Subcutaneous abdominal adipose tissue (tissue), 5 donors: ENCODE data around the gene TFEB.
A peak's percentile ranks its signal among the peaks of the same experiment; 100 is the strongest.

Source experiments
- H3K27ac ChIP-seq: one replicate; pipeline ENCODE4 v1.7.0; 2013; ENCODE audit warnings: low read depth, mild to moderate bottlenecking, inconsistent platforms, low read length, moderate library complexity
- H3K27me3 ChIP-seq, 5 donors: one replicate each; pipeline ENCODE4 v1.7.0; 2013; ENCODE audit warnings: low read length in 5 of 5, inconsistent platforms in 1 of 5; ENCODE audit not compliant: control insufficient read depth in 5 of 5, insufficient read depth in 4 of 5
- H3K36me3 ChIP-seq, 5 donors: one replicate each; pipeline ENCODE4 v1.7.0; 2013; ENCODE audit warnings: low read length in 5 of 5; ENCODE audit not compliant: control insufficient read depth in 5 of 5, insufficient read depth in 5 of 5
- H3K4me1 ChIP-seq, 5 donors: one replicate each; pipeline ENCODE4 v1.7.0; 2013; ENCODE audit warnings: low read length in 5 of 5, mild to moderate bottlenecking in 3 of 5, moderate library complexity in 1 of 5; ENCODE audit not compliant: control insufficient read depth in 5 of 5, insufficient read depth in 5 of 5
- H3K4me3 ChIP-seq, 5 donors: one replicate each; pipeline ENCODE4 v1.7.0; 2013; ENCODE audit warnings: low read length in 5 of 5, low read depth in 1 of 5
- H3K9ac ChIP-seq, 5 donors: one replicate each; pipeline ENCODE4 v1.7.0; 2013; ENCODE audit warnings: low read length in 5 of 5, mild to moderate bottlenecking in 4 of 5, moderate library complexity in 3 of 5
- H3K9me3 ChIP-seq, 5 donors: one replicate each; pipeline ENCODE4 v1.7.0; 2013; ENCODE audit warnings: low read length in 5 of 5; ENCODE audit not compliant: control insufficient read depth in 5 of 5
- donor health status: healthy.
- donor health status: healthy.
- donor health status: healthy.
- donor health status: healthy.
- donor health status: healthy.

Gene TFEB

GRCh38 chr6:41646026-41646795 lies 89.2 kb downstream of the TFEB start:
- Histone ChIP-seq H3K9me3 (no peaks in the 10 kb centered on the region), H3K27me3 (no peaks in the 10 kb centered on the region), H3K9ac (no peak overlapping the region), H3K4me1 (peaks cover 4 to 79% (median 49%) of the 10 kb centered on the region in 5 donors), H3K27ac (peak overlapping the region; percentile 71), H3K4me3 (no peak overlapping the region), H3K36me3 (peaks cover 0 to 18% (median 8%) of the 10 kb centered on the region in 5 donors)

DNA sequence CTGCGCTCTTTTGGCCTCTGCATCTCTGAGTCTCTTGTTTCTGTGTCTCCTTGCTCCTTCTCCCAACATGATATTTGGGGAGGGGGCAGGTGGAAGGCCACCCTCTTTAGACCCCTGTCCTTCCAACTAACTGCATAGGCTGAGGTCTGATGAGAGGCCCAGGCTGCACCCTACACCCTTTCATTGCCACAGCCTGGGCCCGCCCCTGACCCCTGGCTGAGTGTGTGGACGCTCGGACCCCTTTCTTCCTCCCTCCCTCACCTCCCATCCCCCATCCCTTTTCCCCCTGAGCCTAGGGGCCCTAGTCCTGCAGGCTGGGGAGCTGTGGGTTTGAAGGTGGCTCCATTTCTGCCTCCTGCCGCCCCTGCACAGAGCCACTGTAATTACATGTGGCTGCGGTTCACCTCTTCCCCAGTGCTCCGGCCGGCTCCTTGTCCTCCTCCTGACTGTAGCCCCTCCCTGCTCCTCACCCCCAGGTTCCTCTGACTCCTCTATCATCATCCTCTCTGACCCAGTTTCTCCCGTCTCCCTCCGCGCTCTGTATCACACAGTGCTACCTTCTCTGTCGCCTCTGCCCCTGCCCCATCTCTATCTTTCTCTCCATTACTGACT lies 90.3 kb downstream of the TFEB start:
- H3K36me3 ChIP-seq, result peaks cover 0 to 11% (median 6%) of the 10 kb centered on the region in 5 donors

GRCh38 chr6:41644297-41644879 lies 91.0 kb downstream of the TFEB start:
- H3K9ac ChIP-seq, result peak overlapping the region in 1 of 5 donors; percentile 27
- no peaks in the 10 kb centered on the region for H3K9me3 ChIP-seq
- peaks cover 5 to 93% (median 65%) of the 10 kb centered on the region in 5 donors for H3K4me1 ChIP-seq
- H3K36me3 ChIP-seq, result peaks cover 0 to 9% (median 0%) of the 10 kb centered on the region in 5 donors
- peaks cover 0 to 9% (median 2%) of the 10 kb centered on the region in 5 donors for H3K27me3 ChIP-seq
- no peak overlapping the region for H3K4me3 ChIP-seq
- peak overlapping the region; percentile 71 for H3K27ac ChIP-seq

More for the DNA sequence above, 90.3 kb downstream of the TFEB start:
- no peak overlapping the region for H3K9ac ChIP-seq
- no peaks in the 10 kb centered on the region for H3K9me3 ChIP-seq
- H3K4me3 ChIP-seq, result peak overlapping the region in 2 of 5 donors; percentile 1 to 7
- peak overlapping the region; percentile 71 for H3K27ac ChIP-seq
- peaks cover 5 to 90% (median 58%) of the 10 kb centered on the region in 5 donors for H3K4me1 ChIP-seq
- H3K27me3 ChIP-seq, result peaks cover 0 to 2% (median 0%) of the 10 kb centered on the region in 5 donors

- H3K9me3 ChIP-seq, result no peaks in the 10 kb centered on the region
- peaks cover 0 to 7% (median 0%) of the 10 kb centered on the region in 5 donors for H3K36me3 ChIP-seq
- peak overlapping the region in 1 of 5 donors; percentile 4 for H3K9ac ChIP-seq
- H3K27ac ChIP-seq, result peak overlapping the region; percentile 71
- peaks cover 5 to 95% (median 70%) of the 10 kb centered on the region in 5 donors for H3K4me1 ChIP-seq
- H3K4me3 ChIP-seq, result no peak overlapping the region
- H3K27me3 ChIP-seq, result peaks cover 0 to 12% (median 6%) of the 10 kb centered on the region in 5 donors
Measured at GRCh38 chr6:41643899-41644269, 91.5 kb downstream of the TFEB start.

DNA sequence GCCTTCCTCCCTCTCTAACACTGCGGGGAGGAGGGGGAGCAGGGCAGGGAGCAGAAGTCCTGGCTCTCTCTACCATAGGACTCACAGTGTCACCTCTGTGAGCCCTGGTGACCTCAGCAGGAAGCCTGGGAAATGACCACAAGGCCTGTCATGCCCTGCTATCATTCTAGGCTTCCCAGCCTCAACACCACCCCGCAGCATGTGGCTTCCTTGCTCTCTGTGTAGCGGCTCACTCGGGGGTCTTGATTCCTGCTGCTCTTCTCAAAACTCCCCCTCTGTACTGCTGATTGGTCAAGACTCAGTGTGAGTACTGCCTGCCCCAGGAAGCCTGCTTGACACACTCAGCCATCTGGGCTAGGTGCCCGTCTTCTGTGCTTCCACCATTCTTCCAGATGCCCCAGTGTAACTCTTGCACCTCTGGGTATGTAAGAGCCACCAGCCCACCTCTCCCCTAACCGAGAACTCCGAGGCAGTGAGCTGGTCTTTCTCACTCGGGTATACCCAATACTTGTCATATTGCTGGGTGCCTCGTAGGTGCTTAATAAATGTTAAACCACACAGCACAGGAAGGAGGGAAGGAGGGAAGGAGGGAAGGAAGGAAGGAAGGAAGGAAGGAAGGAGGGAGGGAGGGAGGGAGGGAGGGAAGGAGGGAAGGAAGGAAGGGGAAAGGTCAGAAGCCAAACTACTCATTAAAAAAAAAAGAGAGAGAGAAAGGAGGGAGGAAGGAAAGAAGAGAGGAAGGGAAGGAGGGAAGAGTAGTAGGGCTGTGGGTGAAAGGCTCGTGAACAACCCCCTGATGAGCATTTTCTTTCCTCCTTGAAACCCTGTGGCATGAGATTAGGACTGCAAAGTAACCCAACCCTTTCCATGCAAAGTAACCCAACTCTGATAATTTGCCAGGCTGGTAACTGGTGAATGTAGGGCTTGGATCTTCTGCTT lies 92.2 kb downstream of the TFEB start:
- peak overlapping the region; percentile 71 for H3K27ac ChIP-seq
- H3K9me3 ChIP-seq, result no peaks in the 10 kb centered on the region
- H3K9ac ChIP-seq, result peak overlapping the region in 1 of 5 donors; percentile 25
- no peak overlapping the region for H3K4me3 ChIP-seq
- peaks cover 0 to 7% (median 0%) of the 10 kb centered on the region in 5 donors for H3K36me3 ChIP-seq
- peaks cover 5 to 94% (median 77%) of the 10 kb centered on the region in 5 donors for H3K4me1 ChIP-seq
- H3K27me3 ChIP-seq, result peaks cover 0 to 12% (median 6%) of the 10 kb centered on the region in 5 donors

DNA sequence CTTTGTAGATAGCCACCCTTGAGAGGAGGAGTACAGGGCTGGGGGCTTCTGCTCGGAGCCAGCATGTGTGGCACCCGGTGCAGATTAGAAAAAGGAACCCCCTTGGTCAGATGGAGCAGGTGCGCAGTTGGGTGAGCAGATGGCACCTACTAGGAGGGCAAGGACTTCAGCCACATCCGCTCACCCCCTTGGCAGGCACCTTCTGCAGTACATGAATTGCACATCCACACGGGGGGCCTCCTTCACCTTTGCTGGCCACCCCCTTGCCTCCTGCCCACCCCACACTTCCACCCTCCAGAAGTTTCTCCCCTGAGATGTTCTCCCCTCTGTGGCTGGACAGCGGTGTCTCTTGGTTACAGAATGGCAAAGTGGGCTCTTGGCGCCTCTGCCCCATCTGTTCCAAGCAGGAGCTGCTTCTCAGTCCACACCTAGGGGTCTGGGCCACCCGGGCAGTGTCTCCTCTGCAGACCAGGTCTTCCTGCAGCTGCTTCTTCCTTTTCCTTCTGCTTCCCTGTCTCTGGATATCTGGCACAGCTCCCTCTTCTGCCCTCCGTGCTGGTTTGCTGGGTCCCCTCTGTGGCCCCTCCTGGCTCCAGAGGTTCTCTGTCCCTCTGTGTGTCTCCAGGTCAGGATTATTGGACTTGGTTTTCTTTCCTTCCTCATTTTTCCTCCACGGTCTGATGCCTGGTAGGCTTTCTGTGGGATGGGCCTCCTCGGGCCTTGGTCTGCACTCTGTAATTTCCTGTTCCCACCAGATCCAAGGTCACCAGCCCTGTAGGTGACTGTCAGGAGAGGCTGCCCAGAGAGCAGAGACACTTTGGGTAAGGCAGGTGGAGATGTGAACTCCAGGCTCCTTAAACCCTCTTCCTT lies 93.1 kb downstream of the TFEB start:
- peaks cover 5 to 98% (median 86%) of the 10 kb centered on the region in 5 donors for H3K4me1 ChIP-seq
- peaks cover 0 to 7% (median 0%) of the 10 kb centered on the region in 5 donors for H3K36me3 ChIP-seq
- peak overlapping the region; percentile 71 for H3K27ac ChIP-seq
- H3K9ac ChIP-seq, result peak overlapping the region in 1 of 5 donors; percentile 25
- H3K27me3 ChIP-seq, result peaks cover 0 to 19% (median 11%) of the 10 kb centered on the region in 5 donors
- H3K4me3 ChIP-seq, result no peak overlapping the region
- H3K9me3 ChIP-seq, result no peaks in the 10 kb centered on the region

DNA sequence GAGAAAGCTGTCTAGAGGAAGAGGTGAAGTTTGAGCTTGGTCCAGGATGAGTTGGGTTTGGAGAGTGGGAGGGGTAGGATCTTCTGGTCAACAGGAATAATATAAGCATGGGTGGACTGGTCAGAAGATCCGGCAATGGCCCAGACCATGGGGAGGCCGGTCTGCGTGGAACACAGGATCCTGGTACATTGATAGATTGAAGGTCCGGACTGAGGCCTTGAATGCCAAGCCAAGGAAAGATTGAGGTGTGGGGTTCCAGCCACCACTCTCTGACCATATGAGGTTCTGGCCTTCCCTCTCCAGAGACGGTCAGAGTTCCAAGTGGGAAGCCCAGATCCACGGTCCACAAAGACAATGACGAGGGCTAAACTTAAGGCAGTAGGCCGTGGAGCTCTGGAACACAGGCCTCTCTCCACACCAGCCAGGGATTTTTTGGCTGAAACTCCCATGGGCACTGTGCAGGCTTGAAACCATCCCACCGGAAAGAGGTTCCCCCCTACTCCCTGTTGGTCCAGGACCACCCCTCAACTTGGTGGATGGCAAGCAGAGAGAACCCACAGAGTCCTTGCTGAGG lies 94.0 kb downstream of the TFEB start:
- H3K4me1 ChIP-seq, result peaks cover 5 to 98% (median 80%) of the 10 kb centered on the region in 5 donors
- peaks cover 0 to 21% (median 11%) of the 10 kb centered on the region in 5 donors for H3K27me3 ChIP-seq
- no peak overlapping the region for H3K4me3 ChIP-seq
- peak overlapping the region in 1 of 5 donors; percentile 35 for H3K9ac ChIP-seq
- peaks cover 0 to 3% (median 0%) of the 10 kb centered on the region in 5 donors for H3K36me3 ChIP-seq
- H3K9me3 ChIP-seq, result no peaks in the 10 kb centered on the region
- peak overlapping the region; percentile 45 for H3K27ac ChIP-seq

GRCh38 chr6:41640426-41640825 lies 95.0 kb downstream of the TFEB start:
- no peak overlapping the region for H3K4me3 ChIP-seq

More at GRCh38 chr6:41640426-41640825, 95.0 kb downstream of the TFEB start:
- H3K9ac ChIP-seq, result no peak overlapping the region
- H3K9me3 ChIP-seq, result no peaks in the 10 kb centered on the region
- peak overlapping the region; percentile 45 for H3K27ac ChIP-seq
- peaks cover 0 to 21% (median 11%) of the 10 kb centered on the region in 5 donors for H3K27me3 ChIP-seq
- peaks cover 5 to 90% (median 72%) of the 10 kb centered on the region in 5 donors for H3K4me1 ChIP-seq
- no peaks in the 10 kb centered on the region for H3K36me3 ChIP-seq
